ENCODE measurements around the gene RASA3. TPM values are rescaled to one million over a fixed set of nuclear protein-coding genes. Genes with fewer than 3 reads are reported as not detected.
"Not testable (repeated sequence)": the region's sequence is repeated elsewhere in the genome, so short reads cannot be mapped to it uniquely, and the experiment has no call there.

RASA3 gene, protein sequence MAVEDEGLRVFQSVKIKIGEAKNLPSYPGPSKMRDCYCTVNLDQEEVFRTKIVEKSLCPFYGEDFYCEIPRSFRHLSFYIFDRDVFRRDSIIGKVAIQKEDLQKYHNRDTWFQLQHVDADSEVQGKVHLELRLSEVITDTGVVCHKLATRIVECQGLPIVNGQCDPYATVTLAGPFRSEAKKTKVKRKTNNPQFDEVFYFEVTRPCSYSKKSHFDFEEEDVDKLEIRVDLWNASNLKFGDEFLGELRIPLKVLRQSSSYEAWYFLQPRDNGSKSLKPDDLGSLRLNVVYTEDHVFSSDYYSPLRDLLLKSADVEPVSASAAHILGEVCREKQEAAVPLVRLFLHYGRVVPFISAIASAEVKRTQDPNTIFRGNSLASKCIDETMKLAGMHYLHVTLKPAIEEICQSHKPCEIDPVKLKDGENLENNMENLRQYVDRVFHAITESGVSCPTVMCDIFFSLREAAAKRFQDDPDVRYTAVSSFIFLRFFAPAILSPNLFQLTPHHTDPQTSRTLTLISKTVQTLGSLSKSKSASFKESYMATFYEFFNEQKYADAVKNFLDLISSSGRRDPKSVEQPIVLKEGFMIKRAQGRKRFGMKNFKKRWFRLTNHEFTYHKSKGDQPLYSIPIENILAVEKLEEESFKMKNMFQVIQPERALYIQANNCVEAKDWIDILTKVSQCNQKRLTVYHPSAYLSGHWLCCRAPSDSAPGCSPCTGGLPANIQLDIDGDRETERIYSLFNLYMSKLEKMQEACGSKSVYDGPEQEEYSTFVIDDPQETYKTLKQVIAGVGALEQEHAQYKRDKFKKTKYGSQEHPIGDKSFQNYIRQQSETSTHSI
- total RNA-seq (2014; rRNA removed; shearing (Covaris generic)) = 12.0 and 13.2 TPM in 2 replicates

- peak; percentile 87 for DNase-seq (ENCODE audit: low read depth)
These were observed at the start of gene RASA3 for GRCh38 chr13:114132419-114133121. Gene RASA3, minus strand, starts transcription at chr13:114132623. Its CDS starts 134 bp downstream, at chr13:114132489.

GRCh38 chr13:114179087-114179658 lies 46.8 kb upstream of the RASA3 start, which contains the start of gene CFAP97D2:
Gene CFAP97D2, plus strand, starts transcription at chr13:114179257. Its CDS starts 74 bp downstream, at chr13:114179331.
- no peak for DNase-seq (ENCODE audit: low read depth)

DNA sequence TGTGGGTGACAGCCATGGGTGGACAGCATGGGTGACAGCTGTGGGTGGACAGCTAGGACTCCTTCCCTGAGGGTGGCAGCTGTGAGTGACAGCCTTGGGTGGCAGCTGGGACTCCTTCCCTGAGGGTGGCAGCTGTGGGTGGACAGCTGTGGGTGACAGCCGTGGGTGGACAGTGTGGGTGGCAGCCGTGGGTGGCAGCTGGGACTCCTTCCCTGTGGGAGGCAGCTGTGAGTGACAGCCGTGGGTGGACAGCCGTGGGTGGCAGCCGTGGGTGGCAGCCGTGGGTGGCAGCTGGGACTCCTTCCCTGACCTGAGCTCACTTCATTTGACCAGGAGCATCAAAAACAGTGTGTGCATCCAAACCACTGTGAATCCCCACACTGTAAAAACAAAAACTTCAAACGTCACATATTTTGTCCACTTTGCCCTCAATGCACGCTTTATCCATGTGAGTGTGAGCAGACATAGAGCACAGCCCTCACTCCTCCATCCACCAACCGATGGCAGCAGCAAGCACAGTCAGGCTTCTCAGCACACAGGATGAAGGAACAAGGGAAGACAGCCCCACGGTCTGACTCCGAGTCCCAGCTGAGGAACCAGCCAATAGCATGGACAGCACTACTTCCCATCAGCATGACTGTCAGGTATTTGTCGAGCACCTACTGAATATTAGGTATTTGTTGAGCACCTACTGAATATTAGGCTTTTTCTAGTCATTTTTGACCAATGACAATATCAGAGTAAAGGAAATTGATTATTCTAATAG lies 45.0 kb upstream of the RASA3 start:
- DNase-seq (ENCODE audit: low read depth) = no peak

DNA sequence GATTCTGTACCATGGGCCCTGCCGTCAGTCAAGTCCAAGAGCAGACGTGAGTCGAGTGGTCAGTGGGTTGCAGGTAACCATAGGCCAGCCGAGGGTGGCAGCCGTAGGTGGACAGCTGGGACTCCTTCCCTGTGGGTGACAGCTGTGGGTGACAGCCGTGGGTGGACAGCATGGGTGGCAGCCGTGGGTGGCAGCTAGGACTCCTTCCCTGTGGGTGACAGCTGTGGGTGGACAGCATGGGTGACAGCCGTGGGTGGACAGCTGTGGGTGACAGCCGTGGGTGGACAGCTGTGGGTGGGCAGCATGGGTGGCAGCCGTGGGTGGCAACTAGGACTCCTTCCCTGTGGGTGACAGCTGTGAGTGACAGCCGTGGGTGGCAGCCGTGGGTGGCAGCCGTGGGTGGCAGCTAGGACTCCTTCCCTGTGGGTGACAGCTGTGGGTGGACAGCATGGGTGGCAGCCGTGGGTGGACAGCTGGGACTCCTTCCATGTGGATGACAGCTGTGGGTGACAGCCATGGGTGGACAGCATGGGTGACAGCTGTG lies 44.0 kb upstream of the RASA3 start:
- not testable (repeated sequence) for DNase-seq (ENCODE audit: low read depth)

GRCh38 chr13:114174529-114174961 lies 42.1 kb upstream of the RASA3 start:
- no peak for DNase-seq (ENCODE audit: low read depth)

- DNase-seq (ENCODE audit: low read depth) = no peak
These were observed 41.3 kb upstream of the RASA3 start for GRCh38 chr13:114173745-114174144.

- DNase-seq (ENCODE audit: low read depth) = no peak
These were observed 40.8 kb upstream of the RASA3 start for GRCh38 chr13:114173272-114173671.

GRCh38 chr13:114167885-114168284 lies 35.5 kb upstream of the RASA3 start:
- DNase-seq (ENCODE audit: low read depth) = no peak

GRCh38 chr13:114167426-114167825 lies 35.0 kb upstream of the RASA3 start:
- no peak for DNase-seq (ENCODE audit: low read depth)

DNA sequence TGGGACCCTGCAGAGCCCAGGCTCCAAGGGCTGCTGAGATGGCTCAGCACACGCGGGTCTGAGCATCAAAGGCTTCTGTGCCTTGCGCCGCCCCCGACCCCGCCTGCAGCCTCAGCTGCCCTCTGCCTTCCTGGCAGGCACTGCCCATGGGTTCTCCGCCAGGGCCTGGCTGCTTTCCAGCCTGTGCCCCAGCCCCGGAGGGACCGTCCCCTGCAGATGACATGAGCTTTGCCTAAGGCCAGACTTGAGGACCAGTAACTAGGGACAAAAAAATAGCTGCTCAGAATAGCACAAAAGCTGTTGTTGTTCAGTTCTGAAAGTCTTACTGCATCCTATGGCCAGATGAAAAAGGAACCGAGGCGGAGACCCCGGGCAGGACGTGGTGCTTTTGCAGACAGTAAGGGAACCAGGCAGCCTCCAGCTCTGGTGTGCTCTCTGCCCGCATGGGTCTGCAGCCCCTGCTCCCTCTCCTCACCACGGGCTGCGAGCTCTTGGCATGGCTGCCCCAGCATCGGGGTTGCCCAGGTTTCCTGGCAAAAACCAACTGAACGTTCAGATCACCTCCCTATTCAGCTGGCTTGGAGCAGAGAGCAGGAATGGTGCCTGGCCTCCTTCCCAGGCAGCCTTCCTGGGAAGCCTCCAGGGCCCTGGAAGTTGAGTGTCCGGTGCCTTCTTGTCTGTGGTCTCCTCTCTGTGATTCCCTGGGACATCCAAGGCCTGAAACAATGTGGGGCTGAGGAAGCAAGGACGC lies 34.1 kb upstream of the RASA3 start:
- DNase-seq (ENCODE audit: low read depth) = no peak

DNA sequence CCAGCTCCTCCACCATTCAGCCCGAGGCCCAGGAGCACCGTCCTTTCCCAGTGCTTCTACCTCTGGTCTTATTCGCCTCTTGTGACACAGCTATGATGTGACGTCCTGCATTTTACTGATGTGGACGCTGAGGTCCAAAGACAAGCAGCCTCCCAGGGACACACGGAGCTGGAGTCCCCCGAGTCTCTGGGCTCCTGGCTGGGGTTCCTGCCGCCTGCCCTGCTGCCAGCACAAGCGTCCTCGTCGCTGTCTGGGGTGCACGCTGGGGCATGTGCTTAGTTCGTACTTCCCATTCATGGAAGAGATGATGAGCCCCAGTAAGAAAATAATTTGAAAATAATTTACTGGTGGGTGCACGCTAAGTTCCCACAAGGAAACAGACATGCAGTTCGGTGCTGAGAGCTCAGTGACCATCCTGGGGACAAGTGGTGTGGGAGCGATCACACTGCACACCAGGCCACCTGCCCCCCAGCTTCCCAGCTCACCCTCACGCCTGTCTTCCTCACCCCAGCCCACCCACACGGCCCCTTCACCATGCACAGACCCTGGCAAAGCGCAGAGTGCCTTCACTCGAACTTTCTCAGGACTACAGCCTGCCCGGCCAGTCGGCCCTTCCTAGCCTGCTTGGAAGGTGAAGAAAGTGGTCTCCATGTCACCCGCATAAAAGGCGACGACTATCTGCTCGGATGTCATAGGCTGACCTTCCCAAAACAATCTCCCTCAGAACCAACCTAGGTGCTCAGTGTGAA lies 32.4 kb upstream of the RASA3 start:
- no peak for DNase-seq (ENCODE audit: low read depth)

GRCh38 chr13:114164053-114164452 lies 31.6 kb upstream of the RASA3 start:
- no peak for DNase-seq (ENCODE audit: low read depth)

DNA sequence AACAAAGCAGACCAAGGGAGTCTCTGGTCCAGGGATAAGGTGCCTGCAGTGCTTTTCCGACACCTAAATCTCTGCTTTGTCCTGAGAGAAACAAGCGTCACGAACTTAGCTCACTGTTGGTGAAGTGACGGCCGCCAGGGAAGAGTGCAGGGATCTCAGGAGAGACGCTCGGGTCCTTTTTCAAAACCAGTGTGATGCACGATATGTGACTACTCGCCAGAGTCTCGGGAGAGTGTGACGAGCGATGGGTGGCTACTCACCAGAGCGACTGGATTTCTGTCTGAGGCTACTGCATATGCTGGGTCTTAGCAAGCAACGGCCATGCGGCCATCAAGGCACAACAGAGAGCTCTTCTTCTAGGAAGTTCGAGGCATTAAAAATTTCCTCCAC lies 30.1 kb upstream of the RASA3 start:
- no peak for DNase-seq (ENCODE audit: low read depth)

DNA sequence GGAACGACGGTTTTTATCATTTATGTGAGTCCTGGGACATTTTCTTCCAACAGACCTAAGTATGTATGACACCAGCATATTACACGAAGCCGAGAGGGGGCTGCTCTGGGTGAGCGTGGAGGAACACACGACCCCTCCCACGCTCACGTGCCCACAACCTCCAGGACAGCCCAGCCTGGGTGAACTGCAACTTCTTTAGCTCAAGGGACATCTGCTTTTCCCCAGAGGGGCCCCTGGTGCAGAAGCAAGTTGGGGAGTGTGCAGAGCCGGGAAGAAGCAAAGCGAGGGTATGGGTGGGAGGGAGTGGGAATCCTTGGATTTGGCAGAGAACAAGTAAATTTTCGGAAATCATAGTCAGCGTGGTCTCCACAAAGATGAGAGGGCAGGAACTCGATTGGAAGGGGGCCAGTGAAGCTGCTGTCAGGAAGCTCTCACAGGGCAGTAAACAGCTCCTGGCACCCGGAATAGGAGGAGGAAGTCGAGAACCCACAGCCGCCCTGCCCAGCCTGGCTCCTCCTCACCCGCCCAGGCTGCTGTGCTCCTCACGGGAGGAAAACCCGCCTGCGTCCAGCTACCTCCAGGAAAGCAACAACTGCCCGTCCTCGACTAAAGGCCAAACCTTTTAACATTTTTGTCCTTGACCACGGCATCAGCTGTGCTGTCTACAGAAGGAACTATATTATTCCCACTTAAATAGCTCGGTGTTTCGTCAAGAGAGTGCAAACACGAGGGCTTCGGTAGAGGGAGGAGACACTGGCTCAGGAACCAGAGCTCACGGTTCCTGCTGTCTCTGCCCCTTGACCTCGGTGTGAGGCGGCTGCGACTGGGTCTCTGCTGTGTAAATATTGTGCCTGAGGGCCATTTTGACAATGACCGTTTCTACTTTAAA lies 29.5 kb upstream of the RASA3 start:
- peak; percentile 54 for DNase-seq (ENCODE audit: low read depth)

DNA sequence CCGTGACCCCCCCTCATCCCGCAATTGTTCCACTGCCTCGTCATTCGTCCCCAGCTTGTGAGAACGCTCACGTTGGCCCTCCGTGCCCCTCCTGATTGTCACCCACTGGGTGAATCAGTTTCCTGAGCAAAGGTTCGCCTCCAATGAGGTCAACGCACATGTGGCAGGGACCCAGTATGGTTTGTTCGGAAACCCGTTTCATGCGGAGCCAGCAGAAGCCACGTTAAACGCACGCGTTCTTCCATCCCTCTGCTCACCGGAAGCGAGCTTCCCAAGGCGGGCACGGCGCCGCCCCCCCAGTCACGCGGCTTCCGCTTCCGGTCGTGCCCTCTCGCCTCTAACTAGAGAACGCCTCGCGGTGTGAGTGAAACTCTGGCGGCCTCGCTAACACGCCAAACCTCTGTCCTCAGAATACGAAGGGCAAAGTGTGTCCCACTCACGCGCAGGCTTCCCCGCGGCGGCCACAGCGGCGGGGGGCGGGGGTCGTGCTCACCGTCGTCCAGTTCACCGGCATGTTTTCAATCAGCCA lies 28.7 kb upstream of the RASA3 start:
- no peak for DNase-seq (ENCODE audit: low read depth)

DNA sequence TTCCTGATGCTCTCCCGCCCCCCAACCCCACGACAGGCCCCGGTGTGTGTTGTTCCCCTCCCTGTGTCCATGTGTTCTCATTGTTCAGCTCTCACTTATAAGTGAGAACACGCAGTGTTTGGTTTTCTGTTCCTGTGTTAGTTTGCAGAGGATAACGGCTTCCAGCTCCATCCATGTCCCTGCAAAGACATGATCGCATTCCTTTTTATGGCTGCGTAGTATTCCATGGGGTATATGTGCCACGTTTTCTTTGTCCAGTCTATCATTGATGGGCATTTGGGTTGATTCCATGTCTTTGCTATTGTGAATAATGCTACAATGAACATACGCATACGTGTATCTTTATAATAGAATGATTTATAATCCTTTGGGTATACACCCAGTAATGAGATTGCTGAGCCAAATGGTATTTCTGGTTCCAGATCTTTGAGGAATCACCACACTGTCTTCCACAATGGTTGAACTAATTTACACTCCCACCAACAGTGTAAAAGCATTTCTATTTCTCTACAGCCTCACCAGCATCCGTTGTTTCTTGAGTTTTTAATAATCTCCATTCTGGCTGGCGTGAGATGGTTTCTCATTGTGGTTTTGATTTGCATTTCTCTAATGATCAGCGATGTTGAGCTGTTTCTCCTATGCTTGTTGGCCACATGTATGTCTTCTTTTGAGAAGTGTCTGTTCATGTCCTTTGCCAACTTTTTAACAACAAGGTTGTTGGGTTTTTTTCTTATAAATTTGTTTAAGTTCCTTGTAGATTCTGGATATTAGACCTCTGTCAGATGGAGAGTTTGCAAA lies 26.6 kb upstream of the RASA3 start:
- DNase-seq (ENCODE audit: low read depth) = not testable (repeated sequence)
